ENCODE measurements around the gene TGFBR2.

Gene TGFBR2

DNA sequence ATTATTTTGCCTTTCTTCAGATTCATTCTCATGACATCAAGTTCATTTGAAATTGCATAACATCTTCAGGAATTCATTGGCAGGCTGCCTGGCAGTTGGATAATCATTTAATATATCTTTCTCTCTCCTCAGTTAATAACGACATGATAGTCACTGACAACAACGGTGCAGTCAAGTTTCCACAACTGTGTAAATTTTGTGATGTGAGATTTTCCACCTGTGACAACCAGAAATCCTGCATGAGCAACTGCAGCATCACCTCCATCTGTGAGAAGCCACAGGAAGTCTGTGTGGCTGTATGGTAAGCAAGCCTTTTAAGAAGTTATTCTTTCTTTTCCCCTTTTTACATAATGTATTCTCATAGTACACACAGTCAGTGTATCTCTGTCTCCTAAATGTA lies 38.2 kb downstream of the TGFBR2 start:
- Histone ChIP-seq H3K4me1 (ENCODE audit: low read depth, poor library complexity, severe bottlenecking) (peaks cover 2% of the 10 kb centered on the region), H3K4me2 (no peak overlapping the region), H3K27me3 (ENCODE audit: insufficient read depth, low read depth) (no peaks in the 10 kb centered on the region), H4K20me1 (ENCODE audit: insufficient read depth) (no peaks in the 10 kb centered on the region), H3K27ac (no peak overlapping the region), H3K36me3 (ENCODE audit: insufficient read depth) (no peaks in the 10 kb centered on the region), H3K4me3 (IDR thresholded peaks at IDR 0.05; ENCODE audit: insufficient read depth, low read depth, low read length) (no peak overlapping the region), H2AFZ (ENCODE audit: low read depth) (no peak overlapping the region), H3K9ac (no peak overlapping the region), H3K79me2 (ENCODE audit: insufficient read depth, low read depth) (no peaks in the 10 kb centered on the region)
- TF ChIP-seq, protein P1, sequence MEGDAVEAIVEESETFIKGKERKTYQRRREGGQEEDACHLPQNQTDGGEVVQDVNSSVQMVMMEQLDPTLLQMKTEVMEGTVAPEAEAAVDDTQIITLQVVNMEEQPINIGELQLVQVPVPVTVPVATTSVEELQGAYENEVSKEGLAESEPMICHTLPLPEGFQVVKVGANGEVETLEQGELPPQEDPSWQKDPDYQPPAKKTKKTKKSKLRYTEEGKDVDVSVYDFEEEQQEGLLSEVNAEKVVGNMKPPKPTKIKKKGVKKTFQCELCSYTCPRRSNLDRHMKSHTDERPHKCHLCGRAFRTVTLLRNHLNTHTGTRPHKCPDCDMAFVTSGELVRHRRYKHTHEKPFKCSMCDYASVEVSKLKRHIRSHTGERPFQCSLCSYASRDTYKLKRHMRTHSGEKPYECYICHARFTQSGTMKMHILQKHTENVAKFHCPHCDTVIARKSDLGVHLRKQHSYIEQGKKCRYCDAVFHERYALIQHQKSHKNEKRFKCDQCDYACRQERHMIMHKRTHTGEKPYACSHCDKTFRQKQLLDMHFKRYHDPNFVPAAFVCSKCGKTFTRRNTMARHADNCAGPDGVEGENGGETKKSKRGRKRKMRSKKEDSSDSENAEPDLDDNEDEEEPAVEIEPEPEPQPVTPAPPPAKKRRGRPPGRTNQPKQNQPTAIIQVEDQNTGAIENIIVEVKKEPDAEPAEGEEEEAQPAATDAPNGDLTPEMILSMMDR (conservative IDR thresholded peaks at IDR 0.05; ENCODE audit: low read depth, low read length): no peak

DNA sequence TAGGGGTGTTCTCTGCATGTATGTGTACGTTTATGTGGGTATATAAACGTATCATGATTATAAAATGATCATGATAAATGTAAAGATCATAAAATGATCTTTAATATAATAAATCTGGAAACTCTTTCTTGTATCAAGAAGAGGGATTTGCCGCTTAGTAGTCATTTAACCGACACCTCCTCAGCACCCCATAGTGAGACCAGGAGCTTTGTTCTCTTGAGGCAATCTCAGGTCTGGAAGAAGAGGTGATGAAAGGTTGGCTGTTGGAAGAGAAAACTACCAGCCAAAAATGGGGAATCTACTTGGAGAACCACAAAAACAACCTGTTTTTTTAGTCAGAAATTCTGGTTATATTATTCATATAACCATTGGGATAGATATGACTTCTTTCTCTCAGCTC lies 38.7 kb downstream of the TGFBR2 start:
- no peaks in the 10 kb centered on the region for H3K79me2 ChIP-seq (ENCODE audit: insufficient read depth, low read depth)
- H3K4me3 ChIP-seq (IDR thresholded peaks at IDR 0.05; ENCODE audit: insufficient read depth, low read depth, low read length): no peak overlapping the region
- H3K4me1 ChIP-seq (ENCODE audit: low read depth, poor library complexity, severe bottlenecking): peaks cover 2% of the 10 kb centered on the region
- H3K27me3 ChIP-seq (ENCODE audit: insufficient read depth, low read depth): no peaks in the 10 kb centered on the region
- H2AFZ ChIP-seq (ENCODE audit: low read depth): no peak overlapping the region
- no peak overlapping the region for H3K9ac ChIP-seq
- H3K36me3 ChIP-seq (ENCODE audit: insufficient read depth): no peaks in the 10 kb centered on the region
- no peak overlapping the region for H3K27ac ChIP-seq
- H4K20me1 ChIP-seq (ENCODE audit: insufficient read depth): no peaks in the 10 kb centered on the region
- TF ChIP-seq, protein P1 (conservative IDR thresholded peaks at IDR 0.05; ENCODE audit: low read depth, low read length): no peak
- no peak overlapping the region for H3K4me2 ChIP-seq

DNA sequence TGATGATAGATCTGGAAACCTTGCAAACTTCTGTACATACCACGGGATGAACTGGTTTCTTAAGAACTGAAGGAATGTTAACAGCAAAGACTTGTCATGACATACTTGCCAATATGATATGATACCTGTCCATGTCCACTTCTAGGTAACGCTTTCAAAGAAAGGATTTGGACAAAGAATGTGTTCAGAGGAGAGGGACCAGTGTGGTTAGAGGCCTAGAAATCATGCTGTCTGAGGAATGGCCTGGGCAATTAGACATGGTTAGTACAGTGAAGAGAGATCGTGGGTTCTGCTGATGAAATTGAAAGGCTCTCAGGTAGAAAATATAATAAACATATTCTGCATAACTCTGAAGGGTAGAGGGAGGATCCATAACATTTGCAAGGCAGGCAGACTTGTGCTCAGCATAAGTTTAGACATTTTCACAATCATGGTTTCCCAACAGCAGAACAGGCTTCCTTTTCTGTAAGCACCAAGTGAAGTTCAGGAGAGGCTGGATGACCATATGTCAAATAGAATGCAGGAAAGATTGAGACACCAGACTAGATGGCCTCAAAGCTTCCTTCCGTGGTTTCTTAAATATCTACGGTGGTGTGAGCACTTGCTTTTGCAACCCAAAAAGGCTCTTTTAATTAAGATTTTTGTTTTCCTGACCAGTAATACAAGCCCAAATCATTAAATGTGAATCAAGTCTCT lies 39.9 kb downstream of the TGFBR2 start:
- no peak overlapping the region for H3K4me2 ChIP-seq
- H3K27me3 ChIP-seq (ENCODE audit: insufficient read depth, low read depth): no peaks in the 10 kb centered on the region
- H2AFZ ChIP-seq (ENCODE audit: low read depth): no peak overlapping the region
- H3K4me1 ChIP-seq (ENCODE audit: low read depth, poor library complexity, severe bottlenecking): peaks cover 2% of the 10 kb centered on the region
- TF ChIP-seq, protein P1 (conservative IDR thresholded peaks at IDR 0.05; ENCODE audit: low read depth, low read length): no peak
- H4K20me1 ChIP-seq (ENCODE audit: insufficient read depth): no peaks in the 10 kb centered on the region
- H3K79me2 ChIP-seq (ENCODE audit: insufficient read depth, low read depth): no peaks in the 10 kb centered on the region
- no peak overlapping the region for H3K9ac ChIP-seq
- H3K36me3 ChIP-seq (ENCODE audit: insufficient read depth): no peaks in the 10 kb centered on the region
- no peak overlapping the region for H3K27ac ChIP-seq
- H3K4me3 ChIP-seq (IDR thresholded peaks at IDR 0.05; ENCODE audit: insufficient read depth, low read depth, low read length): no peak overlapping the region

DNA sequence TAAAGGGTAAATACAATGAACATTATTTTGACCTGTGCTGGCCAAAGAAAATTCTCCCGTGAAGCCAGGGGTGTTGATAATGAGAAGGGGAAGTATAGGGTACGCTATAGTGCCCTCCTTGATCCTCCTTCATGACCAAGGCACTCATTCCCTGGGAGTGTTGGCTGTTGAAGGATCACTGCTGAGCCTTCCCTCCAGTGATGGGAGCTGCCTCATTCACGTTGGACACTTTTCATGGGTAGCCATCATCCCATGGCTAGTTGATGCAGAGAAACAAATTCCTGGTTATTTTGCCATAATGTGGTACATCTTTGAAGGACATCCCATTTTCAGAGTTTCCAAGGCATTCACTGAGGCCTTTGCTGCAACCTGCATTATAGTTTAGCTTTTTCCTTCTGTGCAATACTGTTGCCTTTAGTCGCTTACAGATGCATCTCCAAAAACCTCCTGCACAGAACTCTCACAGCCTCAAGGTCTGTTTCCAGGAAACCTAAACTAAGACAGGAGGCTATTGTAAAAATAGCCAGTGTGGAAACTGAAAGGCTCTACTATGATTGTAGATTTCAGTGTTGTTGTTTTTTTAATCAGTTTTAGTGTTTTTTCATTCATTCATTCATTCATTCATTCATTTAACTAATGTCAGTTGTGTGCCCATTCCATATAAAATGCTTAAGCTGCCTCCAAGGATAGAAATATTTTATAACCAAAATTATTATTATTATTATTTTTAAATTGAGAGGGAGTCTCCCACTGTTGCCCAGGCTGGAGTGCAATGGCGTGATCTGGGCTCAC lies 40.8 kb downstream of the TGFBR2 start:
- H3K27ac ChIP-seq: no peak overlapping the region
- no peak overlapping the region for H2AFZ ChIP-seq (ENCODE audit: low read depth)
- TF ChIP-seq, protein P1 (conservative IDR thresholded peaks at IDR 0.05; ENCODE audit: low read depth, low read length): no peak
- no peaks in the 10 kb centered on the region for H3K36me3 ChIP-seq (ENCODE audit: insufficient read depth)
- H3K27me3 ChIP-seq (ENCODE audit: insufficient read depth, low read depth): no peaks in the 10 kb centered on the region
- H4K20me1 ChIP-seq (ENCODE audit: insufficient read depth): no peaks in the 10 kb centered on the region
- H3K9ac ChIP-seq: no peak overlapping the region
- no peak overlapping the region for H3K4me2 ChIP-seq
- H3K79me2 ChIP-seq (ENCODE audit: insufficient read depth, low read depth): no peaks in the 10 kb centered on the region
- no peak overlapping the region for H3K4me3 ChIP-seq (IDR thresholded peaks at IDR 0.05; ENCODE audit: insufficient read depth, low read depth, low read length)
- peaks cover 2% of the 10 kb centered on the region for H3K4me1 ChIP-seq (ENCODE audit: low read depth, poor library complexity, severe bottlenecking)
